A673 (cell line): ENCODE results near the gene CCDC159.

Experiments used
- CTCF ChIP-seq: fragments of 300-800, 200-600 bp; sonication (generic); conservative IDR thresholded peaks from 2 replicates; pipeline ENCODE4 v1.5.1; 2017; ENCODE audit warnings: low read depth, mild to moderate bottlenecking, antibody characterized with exemption, low read length, moderate library complexity, mixed read lengths
- EZH2 ChIP-seq: fragments of 200-600 bp; sonication (generic); IDR thresholded peaks from 2 replicates; pipeline ENCODE4 v1.6.1; 2017; ENCODE audit warnings: borderline replicate concordance, low read depth, mild to moderate bottlenecking, mixed read lengths, antibody characterized with exemption, low read length; ENCODE audit not compliant: poor library complexity, severe bottlenecking

DNA sequence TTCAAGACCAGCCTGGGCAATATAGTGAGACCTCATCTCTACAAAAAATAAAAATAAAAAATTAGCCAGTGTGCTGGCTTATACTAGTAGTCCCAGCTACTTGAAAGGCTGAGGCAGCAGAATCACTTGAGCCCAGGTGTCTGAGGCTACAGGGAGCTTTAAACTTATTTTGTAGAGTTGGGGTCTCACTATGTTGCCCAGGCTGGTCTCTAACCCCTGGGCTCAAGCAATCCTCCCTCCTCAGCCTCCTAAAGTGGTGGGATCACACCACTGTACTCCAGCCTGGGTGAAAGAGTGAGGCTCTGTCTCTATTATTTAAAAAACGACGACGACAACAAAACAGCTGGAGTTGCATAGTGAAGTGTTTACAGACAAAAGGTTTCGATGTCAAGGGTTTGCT is 14.8 kb upstream of the CCDC159 start:
- TF ChIP-seq EZH2 (no peak), CTCF (no peak)
